ENCODE measurements around the gene ACTA1.
"Not testable (repeated sequence)": the region's sequence is repeated elsewhere in the genome, so short reads cannot be mapped to it uniquely, and the experiment has no call there.

ACTA1 gene

DNA sequence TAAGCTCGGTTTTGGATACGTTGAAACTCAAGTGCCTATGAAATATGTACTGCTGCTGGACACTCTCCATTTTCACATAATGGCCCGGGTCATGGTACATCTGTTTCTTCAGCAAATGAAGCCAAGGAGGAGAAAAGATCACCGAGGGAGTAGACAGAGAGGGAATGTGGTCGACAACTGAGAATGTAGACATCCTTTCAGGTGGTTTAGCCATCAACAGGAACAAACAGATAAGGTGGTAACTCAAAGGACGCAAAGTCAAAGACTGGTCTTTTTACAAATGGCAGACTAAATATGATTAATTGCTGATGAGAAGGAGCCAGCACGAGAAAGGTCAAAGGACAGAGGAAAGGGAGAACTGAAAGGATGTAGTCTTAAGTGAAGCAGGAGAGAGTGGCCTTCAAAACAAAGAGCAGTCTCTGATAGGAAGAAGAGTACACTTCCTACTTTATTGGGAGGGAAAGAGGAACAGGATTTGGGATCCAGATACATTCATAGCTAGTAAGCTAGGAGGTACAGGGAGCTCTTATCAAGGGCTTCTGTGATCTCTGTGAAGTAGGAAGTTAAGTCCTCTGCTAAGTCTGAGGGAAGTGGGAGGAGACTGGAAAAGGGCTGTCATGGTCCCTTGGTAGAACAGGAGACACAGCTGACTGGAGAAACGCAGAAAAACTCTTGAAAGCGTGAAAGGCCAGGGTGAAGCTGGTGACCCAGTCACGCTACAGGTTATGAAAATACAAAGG, 45.9 kb upstream of the ACTA1 start:
- Histone ChIP-seq H3K79me2 (ENCODE audit: insufficient read depth, low read length) (no peaks in the 10 kb centered on the region), H3K27ac (ENCODE audit: low read length) (no peak overlapping the region), H2AFZ (ENCODE audit: low read depth, low read length) (no peak overlapping the region), H4K20me1 (ENCODE audit: insufficient read depth, low read length) (no peaks in the 10 kb centered on the region), H3K36me3 (ENCODE audit: insufficient read depth, low read length) (peaks cover 89% of the 10 kb centered on the region), H3K4me2 (ENCODE audit: insufficient read depth, low read length) (no peak overlapping the region), H3K4me3 (ENCODE audit: low read depth in 1 of 2, low read length in 2 of 2) (no peak overlapping the region), H3K9me3 (ENCODE audit: insufficient read depth, low read length, severe bottlenecking) (no peaks in the 10 kb centered on the region), H3K27me3 (ENCODE audit: insufficient read depth, low read length, poor library complexity) (no peaks in the 10 kb centered on the region), H3K9ac (ENCODE audit: low read depth, low read length) (no peak overlapping the region), H3K4me1 (ENCODE audit: insufficient read depth, low read length) (no peaks in the 10 kb centered on the region)
- ATAC-seq (ENCODE audit: insufficient read depth, low read depth) (no peak), DNase-seq (no peak)
- TF ChIP-seq EZH2 (IDR thresholded peaks at IDR 0.05; ENCODE audit: borderline replicate concordance, low read depth, low read length, severe bottlenecking): no peak
- TF ChIP-seq CTCF (IDR thresholded peaks at IDR 0.05; ENCODE audit: borderline replicate concordance, extremely low read depth, low read length, poor library complexity, severe bottlenecking): no peak

- Histone ChIP-seq H3K9ac (ENCODE audit: low read depth, low read length) (no peak overlapping the region), H3K27me3 (ENCODE audit: insufficient read depth, low read length, poor library complexity) (no peaks in the 10 kb centered on the region), H3K79me2 (ENCODE audit: insufficient read depth, low read length) (no peaks in the 10 kb centered on the region), H3K4me2 (ENCODE audit: insufficient read depth, low read length) (no peak overlapping the region), H2AFZ (ENCODE audit: low read depth, low read length) (no peak overlapping the region), H3K27ac (ENCODE audit: low read length) (no peak overlapping the region), H4K20me1 (ENCODE audit: insufficient read depth, low read length) (no peaks in the 10 kb centered on the region; the same call in 1 of the 2 replicates), H3K4me3 (ENCODE audit: low read depth in 1 of 2, low read length in 2 of 2) (no peak overlapping the region), H3K4me1 (ENCODE audit: insufficient read depth, low read length) (no peaks in the 10 kb centered on the region), H3K36me3 (ENCODE audit: insufficient read depth, low read length) (peaks cover 92% of the 10 kb centered on the region), H3K9me3 (ENCODE audit: insufficient read depth, low read length, severe bottlenecking) (no peaks in the 10 kb centered on the region)
- DNase-seq (no peak), ATAC-seq (ENCODE audit: insufficient read depth, low read depth) (no peak)
- TF ChIP-seq CTCF (IDR thresholded peaks at IDR 0.05; ENCODE audit: borderline replicate concordance, extremely low read depth, low read length, poor library complexity, severe bottlenecking) (no peak), EZH2 (IDR thresholded peaks at IDR 0.05; ENCODE audit: borderline replicate concordance, low read depth, low read length, severe bottlenecking) (no peak)
Measured at GRCh38 chr1:229478852-229479251, 45.0 kb upstream of the ACTA1 start.

DNA sequence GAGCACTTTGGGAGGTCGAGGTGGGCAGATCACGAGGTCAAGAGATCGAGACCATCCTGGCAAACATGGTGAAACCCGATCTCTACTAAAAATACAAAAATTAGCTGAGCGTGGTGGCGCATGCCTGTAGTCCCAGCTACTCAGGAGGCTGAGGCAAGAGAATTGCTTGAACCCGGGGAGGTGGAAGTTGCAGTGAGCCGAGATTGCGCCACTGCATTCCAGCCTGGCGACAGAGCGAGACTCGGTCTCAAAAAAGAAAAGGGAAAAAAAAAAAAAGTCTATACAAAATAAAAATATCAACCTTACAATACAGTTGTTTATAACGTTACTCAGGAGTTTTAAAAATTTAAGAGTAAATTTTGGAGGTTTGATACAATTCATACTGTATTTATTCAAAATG, 42.0 kb upstream of the ACTA1 start:
- not testable (repeated sequence) for H2AFZ ChIP-seq (ENCODE audit: low read depth, low read length); H3K27me3 ChIP-seq (ENCODE audit: insufficient read depth, low read length, poor library complexity); H3K4me1 ChIP-seq (ENCODE audit: insufficient read depth, low read length); H3K4me3 ChIP-seq (ENCODE audit: low read depth in 1 of 2, low read length in 2 of 2); ATAC-seq (ENCODE audit: insufficient read depth, low read depth); H4K20me1 ChIP-seq (ENCODE audit: insufficient read depth, low read length); H3K27ac ChIP-seq (ENCODE audit: low read length); H3K9ac ChIP-seq (ENCODE audit: low read depth, low read length); H3K4me2 ChIP-seq (ENCODE audit: insufficient read depth, low read length); DNase-seq; H3K9me3 ChIP-seq (ENCODE audit: insufficient read depth, low read length, severe bottlenecking); H3K79me2 ChIP-seq (ENCODE audit: insufficient read depth, low read length)
- peaks cover 84% of the 10 kb centered on the region for H3K36me3 ChIP-seq (ENCODE audit: insufficient read depth, low read length)

DNA sequence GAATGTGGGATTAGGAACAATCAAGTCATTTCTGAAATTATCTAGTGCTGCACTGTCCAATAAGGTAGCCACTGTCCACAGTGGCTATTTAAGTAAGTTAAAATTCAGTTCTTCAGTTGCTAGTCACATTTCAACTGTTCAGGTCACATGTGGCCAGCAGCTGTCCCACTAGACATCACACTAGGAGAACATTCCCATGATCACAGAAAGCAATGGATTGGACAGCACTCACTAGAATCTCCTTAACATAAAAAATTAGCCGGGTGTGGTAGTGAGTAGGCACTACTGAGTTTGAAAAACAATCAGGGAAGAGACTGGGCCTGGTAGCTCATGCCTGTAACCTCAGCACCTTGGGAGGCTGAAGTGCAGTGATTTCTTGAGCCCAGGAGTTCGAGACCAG, 40.6 kb upstream of the ACTA1 start:
- H3K36me3 ChIP-seq (ENCODE audit: insufficient read depth, low read length): peaks cover 87% of the 10 kb centered on the region
- H3K4me2 ChIP-seq (ENCODE audit: insufficient read depth, low read length): no peak overlapping the region

More for the DNA sequence above, 40.6 kb upstream of the ACTA1 start:
- no peaks in the 10 kb centered on the region for H3K27me3 ChIP-seq (ENCODE audit: insufficient read depth, low read length, poor library complexity)
- no peak overlapping the region for H3K4me3 ChIP-seq (ENCODE audit: low read depth in 1 of 2, low read length in 2 of 2)
- ATAC-seq (ENCODE audit: insufficient read depth, low read depth) (no peak), DNase-seq (no peak)
- no peak overlapping the region for H3K9ac ChIP-seq (ENCODE audit: low read depth, low read length)
- no peaks in the 10 kb centered on the region; the same call in 1 of the 2 replicates for H4K20me1 ChIP-seq (ENCODE audit: insufficient read depth, low read length)
- H3K79me2 ChIP-seq (ENCODE audit: insufficient read depth, low read length): no peaks in the 10 kb centered on the region
- H2AFZ ChIP-seq (ENCODE audit: low read depth, low read length): no peak overlapping the region
- TF ChIP-seq CTCF (IDR thresholded peaks at IDR 0.05; ENCODE audit: borderline replicate concordance, extremely low read depth, low read length, poor library complexity, severe bottlenecking) (no peak), EZH2 (IDR thresholded peaks at IDR 0.05; ENCODE audit: borderline replicate concordance, low read depth, low read length, severe bottlenecking) (no peak)
- no peaks in the 10 kb centered on the region for H3K4me1 ChIP-seq (ENCODE audit: insufficient read depth, low read length)
- no peaks in the 10 kb centered on the region for H3K9me3 ChIP-seq (ENCODE audit: insufficient read depth, low read length, severe bottlenecking)
- no peak overlapping the region for H3K27ac ChIP-seq (ENCODE audit: low read length)

Measured in DND-41 (cell line).